Upper lobe of right lung (tissue), 1 donor: ENCODE results near the gene EPM2AIP1. TPM values are rescaled to one million over a fixed set of nuclear protein-coding genes. Genes with fewer than 3 reads are reported as not detected.
A peak's percentile ranks its signal among the peaks of the same experiment; 100 is the strongest.
"Not testable (repeated sequence)": the region's sequence is repeated elsewhere in the genome, so short reads cannot be mapped to it uniquely, and the experiment has no call there.

ENCODE experiments used
- ATAC-seq: fragments of 200-7000 bp; cut with Tn5 transposase; one replicate; pipeline ENCODE4 v1.9.1; 2020; ENCODE audit warnings: mild to moderate bottlenecking, moderate library complexity
- DNase-seq: peaks from one replicate; pipeline ENCODE4 v3.0.0-alpha.2; 2020
- H3K27ac ChIP-seq: fragments of 200-600 bp; one replicate; pipeline ENCODE4 v1.8.0; 2022
- H3K27me3 ChIP-seq: fragments of 200-600 bp; one replicate; pipeline ENCODE4 v1.8.0; 2022; ENCODE audit warnings: mild to moderate bottlenecking
- H3K36me3 ChIP-seq: fragments of 200-600 bp; one replicate; pipeline ENCODE4 v1.8.0; 2022
- H3K4me1 ChIP-seq: fragments of 200-600 bp; one replicate; pipeline ENCODE4 v1.8.0; 2022
- H3K4me3 ChIP-seq: fragments of 200-600 bp; one replicate; pipeline ENCODE4 v1.8.0; 2022; ENCODE audit warnings: mild to moderate bottlenecking
- H3K9me3 ChIP-seq: fragments of 200-600 bp; one replicate; pipeline ENCODE4 v1.8.0; 2022
- intact Hi-C: fragments of 100-400 bp; cut with DNase I; formaldehyde crosslinking; loops from one replicate; pipeline ENCODE4 v1.11.0; 2022
- long read RNA-seq: library from polyadenylated mRNA; unstranded; transcript quantifications from one replicate; pipeline ENCODE4 v2.0.0, GENCODE V29; 2021
- total RNA-seq: library from RNA; stranded (reverse); fragmentation: NEBNext Ultra II Directional; extraction: Animal tissue kit (Norgen Biotek cat#: 25700); gene quantifications from one replicate; pipeline ENCODE4 v1.2.1, GENCODE V29; 2021
- TF ChIP-seq, protein P1 (sequence below): fragments of 200-600 bp; IDR thresholded peaks from one replicate; pipeline ENCODE4 v1.8.0; 2022; ENCODE audit warnings: antibody characterized with exemption
- donor health status: DM: no; HTN: yes; CAD: no; lungs with severe emphysema.

EPM2AIP1 gene
- 20.1 TPM for total RNA-seq
- long read RNA-seq, full-length matches to known transcripts: 54 of 59 reads
- long read RNA-seq, partial matches to known transcripts: 3 of 59 reads
- long read RNA-seq, other reads (novel, unspliced or antisense): 2 of 59 reads

DNA sequence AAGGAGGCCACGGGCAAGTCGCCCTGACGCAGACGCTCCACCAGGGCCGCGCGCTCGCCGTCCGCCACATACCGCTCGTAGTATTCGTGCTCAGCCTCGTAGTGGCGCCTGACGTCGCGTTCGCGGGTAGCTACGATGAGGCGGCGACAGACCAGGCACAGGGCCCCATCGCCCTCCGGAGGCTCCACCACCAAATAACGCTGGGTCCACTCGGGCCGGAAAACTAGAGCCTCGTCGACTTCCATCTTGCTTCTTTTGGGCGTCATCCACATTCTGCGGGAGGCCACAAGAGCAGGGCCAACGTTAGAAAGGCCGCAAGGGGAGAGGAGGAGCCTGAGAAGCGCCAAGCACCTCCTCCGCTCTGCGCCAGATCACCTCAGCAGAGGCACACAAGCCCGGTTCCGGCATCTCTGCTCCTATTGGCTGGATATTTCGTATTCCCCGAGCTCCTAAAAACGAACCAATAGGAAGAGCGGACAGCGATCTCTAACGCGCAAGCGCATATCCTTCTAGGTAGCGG is at the start of gene EPM2AIP1:
EPM2AIP1 (minus strand) TSS at position 326 of the 520 bp plus-strand sequence; CDS start at position 272, 54 bp downstream.
- Histone ChIP-seq H3K36me3 (peaks cover 29% of the 10 kb centered on the region), H3K9me3 (no peaks in the 10 kb centered on the region), H3K4me1 (peaks cover 50% of the 10 kb centered on the region), H3K27me3 (no peaks in the 10 kb centered on the region), H3K4me3 (peak within 1 kb of the TSS; percentile 82), H3K27ac (peak within 1 kb of the TSS; percentile 98)
- intact Hi-C loops: no loop called here
- TF ChIP-seq, protein P1, sequence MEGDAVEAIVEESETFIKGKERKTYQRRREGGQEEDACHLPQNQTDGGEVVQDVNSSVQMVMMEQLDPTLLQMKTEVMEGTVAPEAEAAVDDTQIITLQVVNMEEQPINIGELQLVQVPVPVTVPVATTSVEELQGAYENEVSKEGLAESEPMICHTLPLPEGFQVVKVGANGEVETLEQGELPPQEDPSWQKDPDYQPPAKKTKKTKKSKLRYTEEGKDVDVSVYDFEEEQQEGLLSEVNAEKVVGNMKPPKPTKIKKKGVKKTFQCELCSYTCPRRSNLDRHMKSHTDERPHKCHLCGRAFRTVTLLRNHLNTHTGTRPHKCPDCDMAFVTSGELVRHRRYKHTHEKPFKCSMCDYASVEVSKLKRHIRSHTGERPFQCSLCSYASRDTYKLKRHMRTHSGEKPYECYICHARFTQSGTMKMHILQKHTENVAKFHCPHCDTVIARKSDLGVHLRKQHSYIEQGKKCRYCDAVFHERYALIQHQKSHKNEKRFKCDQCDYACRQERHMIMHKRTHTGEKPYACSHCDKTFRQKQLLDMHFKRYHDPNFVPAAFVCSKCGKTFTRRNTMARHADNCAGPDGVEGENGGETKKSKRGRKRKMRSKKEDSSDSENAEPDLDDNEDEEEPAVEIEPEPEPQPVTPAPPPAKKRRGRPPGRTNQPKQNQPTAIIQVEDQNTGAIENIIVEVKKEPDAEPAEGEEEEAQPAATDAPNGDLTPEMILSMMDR: peak; percentile 40
- peak; percentile 96 for DNase-seq
- ATAC-seq: peak; percentile 96

DNA sequence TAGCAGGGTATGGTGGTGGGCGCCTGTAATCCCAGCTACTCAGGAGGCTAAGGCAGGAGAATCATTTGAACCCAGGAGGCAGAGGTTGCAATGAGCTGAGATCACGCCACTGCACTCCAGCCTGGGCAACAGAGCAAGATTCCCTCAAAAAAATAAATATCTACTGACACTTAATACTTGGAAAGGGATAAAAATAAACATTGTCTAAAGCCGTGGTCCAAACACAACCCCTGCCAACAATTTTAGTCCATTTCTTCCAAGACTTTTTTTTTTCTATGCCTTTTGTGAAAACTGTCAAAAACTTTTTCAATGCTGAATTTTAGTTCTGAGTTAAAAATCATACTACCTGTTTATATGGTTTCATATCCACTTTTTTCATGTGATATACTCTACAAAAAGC is 49.8 kb upstream of the EPM2AIP1 start:
- H3K9me3 ChIP-seq, H3K27ac ChIP-seq, H3K4me3 ChIP-seq, ATAC-seq, DNase-seq, H3K27me3 ChIP-seq, intact Hi-C loops, H3K4me1 ChIP-seq: not testable (repeated sequence)
- peaks cover 55% of the 10 kb centered on the region for H3K36me3 ChIP-seq

DNA sequence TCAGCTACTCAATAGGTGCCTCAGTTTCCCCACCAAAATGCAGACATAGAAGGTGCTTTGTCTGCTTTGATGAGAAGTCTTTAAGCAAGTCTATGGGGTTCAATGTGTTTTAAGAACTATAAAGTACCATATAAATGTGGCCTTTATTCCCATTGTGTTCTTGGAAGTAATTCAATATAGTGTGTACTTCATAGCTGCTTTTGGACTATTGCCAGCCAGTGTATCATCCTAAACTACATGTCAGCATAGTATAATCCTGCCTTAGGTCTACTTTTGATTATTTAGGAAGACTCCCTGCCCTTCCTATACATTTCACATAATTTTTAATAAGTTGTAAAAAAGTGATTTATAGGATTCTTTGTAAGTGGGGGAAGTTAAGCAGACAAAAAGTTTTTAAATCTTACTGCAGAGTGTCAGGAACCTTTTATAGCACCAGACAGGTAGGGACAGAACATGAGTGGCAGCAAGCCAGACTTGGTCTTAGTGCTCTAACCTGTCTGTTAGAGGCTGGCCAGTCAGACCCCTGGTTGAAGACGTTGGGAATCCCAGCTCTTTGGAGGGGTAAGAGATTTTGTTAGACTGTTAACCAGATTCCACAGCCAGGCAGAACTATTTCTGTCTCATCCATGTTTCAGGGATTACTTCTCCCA is 48.7 kb upstream of the EPM2AIP1 start:
- DNase-seq: no peak

DNA sequence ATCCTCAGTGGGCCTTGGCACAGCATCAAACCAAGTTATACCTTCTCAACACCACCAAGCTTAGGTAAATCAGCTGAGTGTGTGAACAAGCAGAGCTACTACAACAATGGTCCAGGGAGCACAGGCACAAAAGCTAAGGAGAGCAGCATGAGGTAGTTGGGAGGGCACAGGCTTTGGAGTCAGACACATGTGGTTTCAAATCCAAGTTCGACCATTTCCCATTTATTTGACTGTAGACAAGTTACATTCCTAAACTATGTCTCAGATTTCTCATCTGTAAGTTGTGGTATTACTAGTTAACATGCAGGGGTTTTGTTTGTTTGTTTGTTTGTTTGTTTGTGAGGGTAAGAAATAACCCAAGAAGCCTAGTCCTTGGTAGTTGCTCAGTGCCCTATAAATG is 47.3 kb upstream of the EPM2AIP1 start:
- Histone ChIP-seq H3K36me3 (peaks cover 52% of the 10 kb centered on the region), H3K9me3 (no peaks in the 10 kb centered on the region), H3K4me1 (peaks cover 7% of the 10 kb centered on the region), H3K27me3 (no peaks in the 10 kb centered on the region), H3K4me3 (no peak overlapping the region), H3K27ac (no peak overlapping the region)
- DNase-seq: no peak
- TF ChIP-seq, protein P1: no peak
- ATAC-seq: no peak
- intact Hi-C loops: no loop called here

More for the DNA sequence above, 48.7 kb upstream of the EPM2AIP1 start:
- peaks cover 46% of the 10 kb centered on the region for H3K36me3 ChIP-seq
- no peak for ATAC-seq
- TF ChIP-seq, protein P1: no peak
- intact Hi-C loops: no loop called here
- H3K4me1 ChIP-seq: peaks cover 7% of the 10 kb centered on the region
- no peaks in the 10 kb centered on the region for H3K27me3 ChIP-seq
- no peaks in the 10 kb centered on the region for H3K9me3 ChIP-seq
- no peak overlapping the region for H3K4me3 ChIP-seq
- no peak overlapping the region for H3K27ac ChIP-seq

DNA sequence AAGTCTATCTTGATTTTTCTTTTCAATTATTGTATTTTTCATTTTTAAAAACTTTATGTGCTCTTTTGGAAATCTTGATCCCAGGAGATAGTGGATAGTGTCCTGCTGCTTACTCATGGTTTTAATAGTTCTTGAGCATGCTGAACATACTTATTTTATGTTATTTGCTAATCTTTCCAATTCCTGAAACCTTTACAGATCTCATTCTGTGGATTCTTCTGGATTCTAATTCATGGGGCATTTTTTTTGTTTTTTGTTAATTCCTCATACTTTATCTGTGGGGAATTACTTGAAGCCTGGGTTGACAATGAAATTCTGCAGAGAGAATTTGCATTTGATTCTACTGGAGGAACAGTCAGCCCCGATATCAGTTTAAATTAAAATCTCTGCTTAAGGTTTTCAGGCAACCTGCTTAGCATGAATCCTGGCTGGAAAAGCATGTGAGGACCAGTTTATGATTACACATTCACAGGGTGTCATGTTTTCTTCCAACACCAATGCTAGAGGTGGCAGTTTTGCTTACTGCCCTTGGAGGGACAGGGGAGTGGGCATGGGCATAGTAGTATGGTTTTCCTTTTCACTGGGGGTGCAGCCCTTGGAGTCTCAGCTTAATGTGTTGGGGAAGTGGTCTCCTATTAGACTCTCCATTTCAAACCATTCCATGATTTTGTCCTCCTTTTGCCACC is 46.4 kb upstream of the EPM2AIP1 start:
- TF ChIP-seq, protein P1: no peak

DNA sequence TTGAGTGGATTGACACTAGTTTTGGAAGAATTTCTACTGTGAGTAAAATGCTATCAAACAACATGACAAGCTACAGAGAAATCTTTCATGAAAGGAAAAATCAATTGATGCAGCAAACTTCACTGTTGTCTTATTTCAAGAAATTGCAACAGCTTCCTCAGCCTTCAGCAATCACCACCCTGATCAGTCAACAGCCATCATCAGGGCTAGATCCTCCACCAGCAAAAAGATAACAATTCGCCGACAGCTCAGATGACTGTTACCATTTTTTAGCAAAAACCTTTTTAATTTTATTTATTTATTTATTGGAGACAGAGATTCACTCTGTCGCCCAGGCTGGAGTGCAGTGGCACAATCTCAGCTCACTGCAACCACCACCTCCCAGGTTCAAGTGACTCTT is 44.4 kb upstream of the EPM2AIP1 start:
- Histone ChIP-seq H3K36me3 (peaks cover 66% of the 10 kb centered on the region), H3K4me1 (peaks cover 4% of the 10 kb centered on the region), H3K9me3 (no peaks in the 10 kb centered on the region), H3K27ac (no peak overlapping the region), H3K27me3 (no peaks in the 10 kb centered on the region), H3K4me3 (no peak overlapping the region)
- no peak for ATAC-seq
- no peak for DNase-seq
- intact Hi-C loops: no loop called here
- TF ChIP-seq, protein P1: no peak

More for the DNA sequence above, 46.4 kb upstream of the EPM2AIP1 start:
- Histone ChIP-seq H3K36me3 (peaks cover 53% of the 10 kb centered on the region), H3K4me3 (no peak overlapping the region), H3K27me3 (no peaks in the 10 kb centered on the region), H3K4me1 (peaks cover 4% of the 10 kb centered on the region), H3K27ac (no peak overlapping the region), H3K9me3 (no peaks in the 10 kb centered on the region)
- no peak for ATAC-seq
- no peak for DNase-seq
- intact Hi-C loops: no loop called here
